ENCODE data around the gene SLIT3.

SLIT3 gene

GRCh38 chr5:168649306-168649705, 651.6 kb downstream of the SLIT3 start:
- no peak overlapping the region for H3K27ac ChIP-seq (ENCODE audit: low read depth, low read length)
- TF ChIP-seq EZH2phosphoT487 (conservative IDR thresholded peaks at IDR 0.05; ENCODE audit: low read length) = no peak
- TF ChIP-seq CTCF (IDR thresholded peaks at IDR 0.05; ENCODE audit: insufficient read depth, low read length, poor library complexity, severe bottlenecking) = no peak
- H3K4me3 ChIP-seq (ENCODE audit: insufficient read depth, low read length, poor library complexity, severe bottlenecking) = no peak overlapping the region

DNA sequence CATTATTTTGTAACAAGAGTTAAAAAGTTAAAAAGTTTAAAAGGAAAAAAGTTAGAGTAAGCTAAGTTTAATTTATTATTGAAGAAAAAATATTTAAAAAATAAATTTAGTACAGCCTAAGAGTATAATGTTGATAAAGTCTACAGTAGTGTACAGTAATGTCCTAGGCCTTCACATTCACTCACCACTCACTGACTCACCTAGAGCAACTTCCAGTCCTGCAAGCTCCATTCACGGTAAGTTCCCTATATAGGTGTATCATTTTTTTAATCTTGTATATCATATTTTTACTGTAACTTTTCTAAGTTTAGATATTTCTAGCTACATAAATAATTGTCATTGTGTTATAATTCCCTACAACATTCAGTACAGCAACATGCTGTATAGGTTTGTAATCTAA, 652.4 kb downstream of the SLIT3 start:
- TF ChIP-seq CTCF (IDR thresholded peaks at IDR 0.05; ENCODE audit: insufficient read depth, low read length, poor library complexity, severe bottlenecking) (no peak), EZH2phosphoT487 (conservative IDR thresholded peaks at IDR 0.05; ENCODE audit: low read length) (no peak)
- Histone ChIP-seq H3K79me2 (ENCODE audit: insufficient read depth, low read length) (no peaks in the 10 kb centered on the region), H3K4me2 (ENCODE audit: low read depth, low read length, poor library complexity, severe bottlenecking) (no peak overlapping the region), H2AFZ (ENCODE audit: low read depth, low read length, severe bottlenecking) (no peak overlapping the region), H3K9me2 (replicated peaks; ENCODE audit: insufficient read depth, low read length) (no peaks in the 10 kb centered on the region), H3K27ac (ENCODE audit: low read depth, low read length) (no peak overlapping the region), H3K9ac (ENCODE audit: low read length) (no peak overlapping the region), H3K27me3 (ENCODE audit: low read length) (no peaks in the 10 kb centered on the region), H4K20me1 (ENCODE audit: low read depth, low read length) (no peaks in the 10 kb centered on the region), H3K9me3 (ENCODE audit: insufficient read depth, low read length) (no peaks in the 10 kb centered on the region), H3K36me3 (ENCODE audit: low read length) (no peaks in the 10 kb centered on the region), H3K4me3 (ENCODE audit: insufficient read depth, low read length, poor library complexity, severe bottlenecking) (no peak overlapping the region), H3F3A (ENCODE audit: insufficient read depth) (no peaks in the 10 kb centered on the region)

More at GRCh38 chr5:168649306-168649705, 651.6 kb downstream of the SLIT3 start:
- no peaks in the 10 kb centered on the region for H3K27me3 ChIP-seq (ENCODE audit: low read length)
- no peaks in the 10 kb centered on the region for H3K9me3 ChIP-seq (ENCODE audit: insufficient read depth, low read length)
- no peak overlapping the region for H3K4me2 ChIP-seq (ENCODE audit: low read depth, low read length, poor library complexity, severe bottlenecking)
- no peaks in the 10 kb centered on the region for H3K36me3 ChIP-seq (ENCODE audit: low read length)
- H3K9ac ChIP-seq (ENCODE audit: low read length) = no peak overlapping the region
- no peaks in the 10 kb centered on the region for H4K20me1 ChIP-seq (ENCODE audit: low read depth, low read length)
- no peaks in the 10 kb centered on the region for H3K79me2 ChIP-seq (ENCODE audit: insufficient read depth, low read length)
- no peak overlapping the region for H2AFZ ChIP-seq (ENCODE audit: low read depth, low read length, severe bottlenecking)
- no peaks in the 10 kb centered on the region for H3F3A ChIP-seq (ENCODE audit: insufficient read depth)
- no peaks in the 10 kb centered on the region for H3K9me2 ChIP-seq (replicated peaks; ENCODE audit: insufficient read depth, low read length)

DNA sequence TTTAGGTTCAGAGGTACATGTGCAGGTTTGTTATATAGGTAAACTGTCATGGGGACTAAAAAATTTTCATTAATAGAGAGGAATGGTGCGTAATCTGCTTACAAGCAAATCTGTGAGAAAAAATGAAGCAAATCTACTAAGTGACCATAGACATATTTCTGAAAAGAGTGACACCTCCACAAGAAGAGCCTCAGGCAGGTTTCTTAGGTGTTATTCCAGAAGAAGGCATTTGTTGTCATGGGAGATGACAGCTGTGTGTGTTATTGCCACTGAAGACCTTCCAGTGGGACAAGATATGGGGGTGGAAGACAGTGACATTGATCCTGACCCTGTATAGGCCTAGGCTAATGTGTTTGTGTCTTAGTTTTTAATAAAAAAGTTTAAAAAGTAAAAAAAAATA, 652.9 kb downstream of the SLIT3 start:
- Histone ChIP-seq H3K36me3 (ENCODE audit: low read length) (no peaks in the 10 kb centered on the region), H4K20me1 (ENCODE audit: low read depth, low read length) (no peaks in the 10 kb centered on the region), H3K9me3 (ENCODE audit: insufficient read depth, low read length) (no peaks in the 10 kb centered on the region)

More for the DNA sequence above, 652.9 kb downstream of the SLIT3 start:
- Histone ChIP-seq H3K4me3 (ENCODE audit: insufficient read depth, low read length, poor library complexity, severe bottlenecking) (no peak overlapping the region), H3K27me3 (ENCODE audit: low read length) (no peaks in the 10 kb centered on the region), H3K9me2 (replicated peaks; ENCODE audit: insufficient read depth, low read length) (no peaks in the 10 kb centered on the region), H3K27ac (ENCODE audit: low read depth, low read length) (no peak overlapping the region), H3F3A (ENCODE audit: insufficient read depth) (no peaks in the 10 kb centered on the region), H2AFZ (ENCODE audit: low read depth, low read length, severe bottlenecking) (no peak overlapping the region), H3K9ac (ENCODE audit: low read length) (no peak overlapping the region), H3K4me2 (ENCODE audit: low read depth, low read length, poor library complexity, severe bottlenecking) (no peak overlapping the region), H3K79me2 (ENCODE audit: insufficient read depth, low read length) (no peaks in the 10 kb centered on the region)
- TF ChIP-seq CTCF (IDR thresholded peaks at IDR 0.05; ENCODE audit: insufficient read depth, low read length, poor library complexity, severe bottlenecking) = no peak
- TF ChIP-seq EZH2phosphoT487 (conservative IDR thresholded peaks at IDR 0.05; ENCODE audit: low read length) = no peak

Data from SU-DHL-6 (cell line).